ENCODE data around the gene FADS3.

DNA sequence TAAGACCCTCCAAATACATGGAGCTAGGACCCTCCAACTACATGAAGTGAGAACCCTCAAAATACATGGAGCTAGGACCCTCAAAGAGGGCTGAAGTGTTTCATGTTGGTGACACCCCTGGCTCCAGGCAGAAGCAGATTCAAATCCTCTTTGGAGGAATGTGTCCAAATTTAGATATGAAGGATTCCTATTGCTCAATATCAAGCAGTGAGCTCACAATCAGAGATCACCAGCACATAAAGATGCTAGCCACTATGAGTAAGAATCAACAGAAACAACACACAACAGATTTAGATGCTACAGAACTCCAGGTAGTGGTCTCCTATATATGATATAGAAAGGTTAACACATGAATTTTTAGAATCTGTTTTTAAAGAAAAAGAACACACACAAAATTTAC lies 37.3 kb upstream of the FADS3 start:
- TF ChIP-seq CTCF (IDR thresholded peaks at IDR 0.05) (no peak), POLR2A (IDR thresholded peaks at IDR 0.05) (no peak)

Measured in testis (tissue), 2 donors.